ENCODE measurements around the gene HTRA3.

The HTRA3 gene

GRCh38 chr4:8343262-8343966 lies 73.9 kb downstream of the HTRA3 start:
- H3K27ac ChIP-seq (replicated peaks) = no peak overlapping the region
- DNase-seq (ENCODE audit: low read depth in 1 of 2, low spot score in 1 of 2) = no peak
- no peak for TF ChIP-seq REST (IDR thresholded peaks at IDR 0.05; ENCODE audit: insufficient replicate concordance, low read depth)
- no peak for TF ChIP-seq CTCF (IDR thresholded peaks at IDR 0.05; ENCODE audit: insufficient read depth, low read length)
- TF ChIP-seq SPI1 (IDR thresholded peaks at IDR 0.05; ENCODE audit: borderline replicate concordance, low read depth) = no peak
- no peak for TF ChIP-seq GABPA (IDR thresholded peaks at IDR 0.05; ENCODE audit: low read depth)
- no peak for TF ChIP-seq POLR2AphosphoS5 (IDR thresholded peaks at IDR 0.05; ENCODE audit: low read depth)
- H3K4me3 ChIP-seq (replicated peaks; ENCODE audit: insufficient read depth, low read length) = no peak overlapping the region
- no peaks in the 10 kb centered on the region for H3K27me3 ChIP-seq (ENCODE audit: insufficient read depth, poor library complexity, severe bottlenecking)

- TF ChIP-seq CTCF (IDR thresholded peaks at IDR 0.05; ENCODE audit: insufficient read depth, low read length) (no peak), POLR2AphosphoS5 (IDR thresholded peaks at IDR 0.05; ENCODE audit: low read depth) (no peak), SPI1 (IDR thresholded peaks at IDR 0.05; ENCODE audit: borderline replicate concordance, low read depth) (no peak), REST (IDR thresholded peaks at IDR 0.05; ENCODE audit: insufficient replicate concordance, low read depth) (no peak), GABPA (IDR thresholded peaks at IDR 0.05; ENCODE audit: low read depth) (no peak)
- DNase-seq (ENCODE audit: low read depth in 1 of 2, low spot score in 1 of 2) = no peak
- H3K4me3 ChIP-seq (replicated peaks; ENCODE audit: insufficient read depth, low read length) = no peak overlapping the region
- no peak overlapping the region for H3K27ac ChIP-seq (replicated peaks)
- no peaks in the 10 kb centered on the region for H3K27me3 ChIP-seq (ENCODE audit: insufficient read depth, poor library complexity, severe bottlenecking)
These were observed 74.4 kb downstream of the HTRA3 start for GRCh38 chr4:8343967-8344331.

- DNase-seq (ENCODE audit: low read depth in 1 of 2, low spot score in 1 of 2) = no peak
- Histone ChIP-seq H3K27ac (replicated peaks) (no peak overlapping the region), H3K4me3 (replicated peaks; ENCODE audit: insufficient read depth, low read length) (no peak overlapping the region), H3K27me3 (ENCODE audit: insufficient read depth, poor library complexity, severe bottlenecking) (no peaks in the 10 kb centered on the region)
- no peak for TF ChIP-seq GABPA (IDR thresholded peaks at IDR 0.05; ENCODE audit: low read depth)
- TF ChIP-seq POLR2AphosphoS5 (IDR thresholded peaks at IDR 0.05; ENCODE audit: low read depth) = no peak
- no peak for TF ChIP-seq SPI1 (IDR thresholded peaks at IDR 0.05; ENCODE audit: borderline replicate concordance, low read depth)
- TF ChIP-seq REST (IDR thresholded peaks at IDR 0.05; ENCODE audit: insufficient replicate concordance, low read depth) = no peak
- TF ChIP-seq CTCF (IDR thresholded peaks at IDR 0.05; ENCODE audit: insufficient read depth, low read length) = no peak
These were observed 74.8 kb downstream of the HTRA3 start for GRCh38 chr4:8344377-8344776.
